NOMO-1 (cell line): ENCODE data around the gene LMAN2L.
A peak's percentile ranks its signal among the peaks of the same experiment; 100 is the strongest.

Experiments used
- DNase-seq, 2 experiments: peaks; one replicate each; lab custom pipeline; 2025; ENCODE audit not compliant: unreplicated experiment in 2 of 2; lab: John Stamatoyannopoulos, UW

The LMAN2L gene

DNA sequence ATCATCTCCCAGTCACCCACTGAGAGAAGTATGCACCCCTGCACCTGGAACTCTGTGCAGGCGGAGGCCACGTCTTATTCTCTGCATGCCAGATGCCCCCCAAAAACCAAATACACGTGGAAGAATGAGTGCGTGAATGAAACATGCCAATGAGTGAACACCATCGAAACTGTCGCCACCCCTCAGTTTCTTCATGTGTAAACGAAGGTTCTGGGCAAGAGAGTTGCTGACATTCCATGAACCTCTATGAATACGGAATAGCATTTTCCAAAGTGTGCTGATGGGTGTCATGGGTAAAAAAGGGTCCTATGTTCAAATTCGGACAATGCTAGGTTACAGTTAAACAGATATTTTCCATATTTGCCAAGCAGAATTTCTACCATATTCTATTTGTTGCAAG lies 77.5 kb downstream of the LMAN2L start:
- no peak for DNase-seq

DNA sequence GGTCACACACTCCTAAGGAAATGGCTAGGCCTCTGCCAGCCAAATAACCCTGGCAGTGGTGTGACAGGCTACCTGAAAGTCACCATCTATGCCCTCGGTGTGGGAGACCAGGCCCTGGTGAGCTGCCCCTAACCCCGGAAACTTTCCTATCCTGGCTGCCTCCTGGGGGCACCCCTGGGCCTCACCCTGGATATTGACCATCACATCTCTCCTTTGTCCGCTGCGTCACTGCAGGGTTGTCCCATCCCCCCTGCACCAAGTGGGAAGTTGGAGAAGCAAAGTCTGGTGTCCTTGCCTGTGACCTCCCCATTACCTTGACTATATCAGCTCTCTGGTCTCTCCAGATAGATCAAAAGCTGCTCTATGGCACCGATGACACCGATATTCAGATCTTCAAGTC lies 78.5 kb downstream of the LMAN2L start:
- no peak for DNase-seq

GRCh38 chr2:96656540-96656939 lies 83.3 kb downstream of the LMAN2L start:
- peak; percentile 23 to 54 for DNase-seq
